HG03097 (cell line): ENCODE data around the gene TTC24.
"Not testable (repeated sequence)": the region's sequence is repeated elsewhere in the genome, so short reads cannot be mapped to it uniquely, and the experiment has no call there.

Experiments
- ATAC-seq: cut with Tn5 transposase; IDR thresholded peaks from one replicate; pipeline ENCODE4 v1.9.1; 2021; ENCODE audit not compliant: unreplicated experiment, low FRiP score

Gene TTC24

GRCh38 chr1:156579472-156579871 is at the start of gene TTC24:
Gene TTC24 (plus strand): TSS chr1:156579723. CDS start chr1:156581365, 1,642 bp downstream.
- no peak for ATAC-seq

- no peak for ATAC-seq
These were observed 49.5 kb upstream of the TTC24 start for GRCh38 chr1:156530006-156530405.

- ATAC-seq = no peak
These were observed 47.1 kb upstream of the TTC24 start for GRCh38 chr1:156532374-156532773.

GRCh38 chr1:156533568-156534220 is 45.8 kb upstream of the TTC24 start:
- no peak for ATAC-seq

GRCh38 chr1:156534424-156535060 is 45.0 kb upstream of the TTC24 start:
- ATAC-seq = no peak

- ATAC-seq = no peak
These were observed 42.5 kb upstream of the TTC24 start for GRCh38 chr1:156537027-156537426.

GRCh38 chr1:156538711-156539440 is 40.6 kb upstream of the TTC24 start:
- no peak for ATAC-seq

GRCh38 chr1:156539818-156540355 is 39.6 kb upstream of the TTC24 start:
- ATAC-seq = no peak

GRCh38 chr1:156540955-156541354 is 38.6 kb upstream of the TTC24 start:
- no peak for ATAC-seq

- ATAC-seq = no peak
These were observed 36.5 kb upstream of the TTC24 start for GRCh38 chr1:156543066-156543465.

GRCh38 chr1:156544592-156545102 is 34.9 kb upstream of the TTC24 start:
- no peak for ATAC-seq

- ATAC-seq = no peak
These were observed 33.3 kb upstream of the TTC24 start for GRCh38 chr1:156546267-156546666.

- no peak for ATAC-seq
These were observed 32.1 kb upstream of the TTC24 start for GRCh38 chr1:156547434-156547833.

GRCh38 chr1:156547982-156548381 is 31.5 kb upstream of the TTC24 start:
- no peak for ATAC-seq

- no peak for ATAC-seq
These were observed 30.1 kb upstream of the TTC24 start for GRCh38 chr1:156549390-156549789.

- no peak for ATAC-seq
These were observed 29.7 kb upstream of the TTC24 start for GRCh38 chr1:156549831-156550230.

GRCh38 chr1:156550346-156550745 is 29.2 kb upstream of the TTC24 start:
- ATAC-seq = no peak

- no peak for ATAC-seq
These were observed 28.4 kb upstream of the TTC24 start for GRCh38 chr1:156551066-156551643.

GRCh38 chr1:156551869-156552268 is 27.7 kb upstream of the TTC24 start:
- ATAC-seq = no peak

- ATAC-seq = no peak
These were observed 27.0 kb upstream of the TTC24 start for GRCh38 chr1:156552518-156552917.

GRCh38 chr1:156552937-156553336 is 26.6 kb upstream of the TTC24 start:
- not testable (repeated sequence) for ATAC-seq
